NCI-H2196 treated with DMSO at 0.1 percent for 48 hours (cell line): ENCODE measurements around the gene GSG1.

Experiments used
- DNase-seq: peaks from one replicate; lab custom pipeline; 2025; ENCODE audit not compliant: unreplicated experiment; lab: John Stamatoyannopoulos, UW

Gene GSG1

GRCh38 chr12:13120413-13120812, 16.9 kb upstream of the GSG1 start:
- DNase-seq = no peak

DNA sequence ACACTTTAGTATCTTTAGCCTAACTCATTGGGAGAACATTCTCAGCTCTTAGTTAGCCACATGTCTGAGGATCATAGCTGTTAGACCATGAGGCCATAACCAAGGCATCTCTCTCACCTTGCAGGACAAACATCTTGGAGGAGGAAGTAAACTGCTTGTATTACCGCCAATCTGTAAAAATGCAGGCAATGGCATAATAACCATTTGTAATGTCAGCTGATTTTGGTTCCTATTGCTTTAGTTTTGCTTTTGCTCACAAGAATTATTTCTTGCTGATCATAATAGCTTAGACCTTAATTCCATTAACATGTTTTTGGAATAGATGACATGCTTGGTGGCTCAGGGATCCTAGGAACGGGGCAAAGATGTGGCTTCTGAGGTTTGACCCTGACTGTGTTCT, 16.4 kb upstream of the GSG1 start:
- no peak for DNase-seq

GRCh38 chr12:13117029-13117428, 13.6 kb upstream of the GSG1 start:
- DNase-seq = no peak

DNA sequence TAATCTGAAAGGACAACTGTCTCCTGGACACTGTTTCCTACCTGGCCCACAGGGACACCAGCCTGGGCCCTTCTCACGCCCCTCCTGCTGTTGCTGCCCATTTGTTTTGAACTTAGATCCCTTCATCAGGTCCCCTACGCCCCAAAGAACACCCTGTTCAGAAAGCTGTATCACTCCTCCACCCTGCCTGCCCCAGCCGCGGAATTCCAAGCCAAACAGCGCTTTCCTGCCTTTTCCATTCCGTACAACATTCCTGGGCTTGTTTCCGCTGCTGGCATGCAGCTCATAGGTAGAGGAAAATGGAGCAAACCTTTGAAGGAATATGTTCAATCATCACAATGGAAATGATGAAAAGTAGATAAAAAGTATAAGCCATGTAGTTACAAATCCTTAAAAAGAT, 12.8 kb upstream of the GSG1 start:
- no peak for DNase-seq

GRCh38 chr12:13114251-13115052, 11.0 kb upstream of the GSG1 start:
- DNase-seq = no peak

GRCh38 chr12:13112968-13113367, 9.5 kb upstream of the GSG1 start:
- no peak for DNase-seq

- DNase-seq = no peak
These were observed 3.2 kb upstream of the GSG1 start for GRCh38 chr12:13106666-13107065.

DNA sequence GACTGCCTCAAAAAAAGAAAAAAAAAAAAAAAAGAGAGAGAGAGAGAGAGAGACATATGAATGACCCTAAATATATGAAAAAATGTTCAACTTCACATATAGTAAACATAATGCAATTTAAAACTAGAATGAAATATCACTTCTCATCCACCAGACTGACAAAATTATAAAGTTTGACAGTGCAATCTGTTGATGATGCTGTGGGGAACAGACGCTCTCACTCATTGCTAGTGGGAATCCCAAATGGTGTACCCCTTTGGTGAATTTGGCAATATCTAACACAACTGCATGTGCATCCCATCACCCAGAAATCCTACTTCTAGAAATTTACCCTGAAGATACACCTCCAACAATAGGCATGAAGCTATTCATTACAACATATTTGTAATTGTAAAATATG, 2.3 kb upstream of the GSG1 start:
- DNase-seq = no peak

DNA sequence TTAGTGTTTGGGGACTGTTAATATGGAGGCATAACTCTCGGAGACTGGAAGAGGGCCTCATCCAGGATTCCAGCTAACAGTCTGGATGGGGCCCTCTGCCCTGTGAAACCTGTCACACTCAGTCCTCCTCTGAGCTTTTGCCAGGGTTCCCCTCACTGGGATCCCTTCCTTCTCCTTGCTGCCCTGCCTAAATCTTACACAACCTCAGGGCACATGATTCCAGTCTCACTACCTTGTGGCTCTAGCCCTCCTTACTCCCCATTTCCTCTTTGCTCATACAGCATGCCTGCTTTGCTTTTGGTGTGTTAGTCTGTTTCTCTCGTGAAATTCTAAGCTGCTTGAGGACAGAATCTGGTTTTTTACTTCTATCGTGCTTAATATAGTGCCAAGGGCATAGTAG, 942 bp upstream of the GSG1 start:
- no peak for DNase-seq

DNA sequence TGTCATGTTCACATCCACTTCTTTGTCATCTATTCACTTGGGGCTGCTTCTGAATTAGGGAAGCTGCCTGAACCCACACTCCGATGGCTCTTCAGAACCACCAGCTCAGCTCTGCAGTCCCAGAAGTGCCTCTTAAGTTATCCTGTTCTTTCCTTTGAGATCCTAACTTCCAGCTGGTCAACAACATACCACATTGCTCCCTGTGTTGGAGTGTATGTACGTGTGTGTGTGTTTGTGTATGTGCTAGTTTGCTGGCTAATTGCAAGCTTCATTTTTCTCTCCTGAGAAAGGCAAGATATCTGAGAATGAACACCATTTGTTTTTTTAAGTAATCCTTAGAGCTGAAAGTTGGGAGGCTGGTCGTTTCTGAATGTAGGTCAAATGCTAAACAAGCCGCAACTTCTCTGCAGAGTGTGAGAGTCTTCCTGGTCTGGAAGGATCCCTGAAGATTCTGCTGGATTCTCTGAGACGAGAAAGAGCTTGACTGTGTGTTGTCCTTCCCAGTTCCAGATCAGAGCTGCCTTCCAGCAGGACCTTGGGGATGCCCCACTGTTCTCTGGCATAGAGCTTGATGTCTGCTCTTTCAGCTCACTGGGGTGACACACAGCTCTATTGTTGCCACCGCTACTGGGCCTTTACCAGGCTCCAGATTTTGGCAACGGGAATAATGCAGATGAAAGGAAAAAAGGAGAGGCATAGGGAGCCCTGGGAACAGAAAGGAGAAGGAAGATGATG, 839 bp downstream of the GSG1 start:
- no peak for DNase-seq

DNA sequence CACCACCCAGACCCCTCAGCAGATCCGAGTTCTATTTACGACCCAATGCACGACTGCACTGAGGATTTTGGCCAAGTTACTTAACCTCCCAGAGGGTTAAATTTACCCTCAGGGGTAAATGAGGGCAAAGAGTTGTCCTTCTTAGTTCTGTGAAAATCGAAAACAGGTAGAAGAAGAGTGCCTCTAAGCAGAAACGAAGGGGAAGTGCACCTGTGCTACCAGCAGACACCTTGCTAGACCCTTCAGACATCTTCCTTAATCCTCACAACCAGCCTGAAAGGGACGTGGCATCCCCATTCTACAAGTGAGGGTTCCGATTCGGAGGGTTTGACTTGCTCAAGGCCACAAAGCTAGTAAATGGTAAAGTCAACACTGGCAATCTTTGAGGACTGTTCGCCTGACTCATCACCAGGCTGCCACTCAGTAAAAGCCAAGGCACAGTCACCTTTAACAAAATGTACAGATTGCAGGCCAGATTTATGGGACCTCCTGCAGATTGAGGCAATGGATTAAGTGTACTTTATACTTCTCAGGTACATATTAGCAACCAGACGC, 1.6 kb downstream of the GSG1 start:
- no peak for DNase-seq

- DNase-seq = peak; percentile 18
These were observed 2.3 kb downstream of the GSG1 start for GRCh38 chr12:13100882-13101769.

- DNase-seq = no peak
These were observed 2.9 kb downstream of the GSG1 start for GRCh38 chr12:13100605-13100881.

DNA sequence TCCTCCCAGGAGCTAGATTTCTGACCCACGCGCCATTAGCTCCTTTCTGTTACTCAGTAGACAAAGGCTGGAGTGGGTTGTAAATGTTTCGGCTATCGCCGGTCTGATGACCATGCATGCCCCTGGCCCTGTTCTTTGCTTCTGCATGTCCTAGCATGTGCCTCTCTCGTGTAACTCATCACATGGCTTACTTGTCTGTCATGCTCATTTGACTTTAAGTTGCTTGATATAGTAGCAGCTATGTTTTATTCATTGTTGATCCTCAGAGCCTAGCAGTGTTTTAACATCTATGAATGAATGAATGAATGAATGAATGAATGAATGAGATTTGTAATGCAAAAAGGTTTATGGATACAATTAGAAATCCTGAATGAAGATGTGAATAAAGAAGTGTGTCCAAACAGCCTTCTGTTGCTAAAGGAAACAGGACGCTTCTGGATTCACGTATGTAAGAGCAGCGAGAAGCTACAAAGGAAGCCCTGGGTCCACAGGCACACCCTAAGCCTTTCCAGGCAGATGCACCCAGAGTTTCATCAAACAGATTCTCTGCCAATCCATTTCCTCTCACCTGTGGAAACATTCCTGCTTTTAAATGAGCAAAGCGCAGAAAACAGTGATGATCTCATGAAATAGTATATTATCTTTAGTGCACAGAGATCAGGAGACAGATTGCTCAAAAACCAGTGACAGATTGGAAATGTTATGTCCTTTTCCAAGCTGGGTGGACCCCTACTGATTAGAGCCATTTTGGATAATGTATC, 3.4 kb downstream of the GSG1 start:
- DNase-seq = no peak

- no peak for DNase-seq
These were observed 4.2 kb downstream of the GSG1 start for GRCh38 chr12:13099066-13099843.

DNA sequence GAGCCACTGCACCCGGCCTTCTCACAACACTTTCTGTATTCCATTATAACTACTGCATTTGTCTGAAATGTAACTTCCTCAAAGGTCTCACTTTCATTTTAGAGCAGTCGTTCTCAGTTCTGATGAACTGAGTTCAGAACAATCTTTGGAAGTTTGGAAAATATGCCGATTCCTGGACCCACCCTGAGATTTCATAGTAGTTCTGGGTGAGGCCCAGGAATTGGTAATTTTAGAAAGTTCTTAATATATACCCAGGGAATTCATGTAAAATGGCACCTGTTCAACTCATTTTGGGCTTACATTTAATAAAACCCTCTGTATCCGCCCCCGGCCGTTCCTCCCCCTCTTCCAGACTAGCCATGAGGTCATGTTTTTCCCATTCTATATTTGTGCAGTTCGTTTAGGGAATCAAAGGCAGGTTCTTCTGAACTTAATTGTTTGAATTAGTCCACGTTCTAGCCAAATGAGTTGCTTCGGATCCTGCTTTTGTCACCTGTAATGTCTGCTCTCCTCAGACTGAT, 5.9 kb downstream of the GSG1 start:
- no peak for DNase-seq

DNA sequence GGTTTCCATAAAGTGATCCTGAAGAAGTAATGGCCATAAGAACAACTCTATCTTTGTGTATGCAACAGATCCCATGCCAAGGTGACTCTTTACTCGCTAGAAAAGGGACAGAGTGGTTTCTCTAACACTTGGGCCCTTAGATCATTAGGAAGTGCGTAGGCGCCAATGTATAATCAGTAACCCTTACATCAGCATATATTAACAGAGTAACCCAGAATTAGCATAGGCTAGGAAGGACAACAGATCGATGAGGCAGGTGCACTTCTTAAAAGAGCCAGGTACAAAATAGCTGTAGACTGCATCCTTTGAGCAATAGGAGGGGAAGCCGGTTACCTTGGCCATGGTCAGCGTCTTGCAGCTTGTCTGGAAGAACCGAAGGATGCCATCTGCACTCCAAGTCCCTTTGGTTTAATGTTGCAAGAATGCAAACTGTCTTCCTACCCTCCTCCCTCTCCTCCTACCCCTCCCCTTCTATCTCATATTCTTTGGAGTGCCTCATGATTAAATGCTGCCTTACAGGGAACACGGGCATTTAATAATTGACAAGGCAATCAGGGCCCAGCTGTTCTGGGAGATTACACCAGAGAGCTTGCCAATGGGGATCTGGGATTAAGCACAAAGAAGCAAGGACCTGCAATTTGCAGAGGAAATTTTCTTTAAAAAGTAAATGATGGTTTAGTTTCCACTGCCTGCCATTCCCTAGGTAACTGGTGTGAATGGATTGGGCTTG, 8.0 kb downstream of the GSG1 start:
- no peak for DNase-seq

- no peak for DNase-seq
These were observed 9.1 kb downstream of the GSG1 start for GRCh38 chr12:13094367-13094766.

- DNase-seq = no peak
These were observed 9.6 kb downstream of the GSG1 start for GRCh38 chr12:13093848-13094220.
